ENCODE data around the gene SPATA16.
"Not testable (repeated sequence)": the region's sequence is repeated elsewhere in the genome, so short reads cannot be mapped to it uniquely, and the experiment has no call there.

Gene SPATA16

GRCh38 chr3:172972717-172973116 is 168.3 kb downstream of the SPATA16 start:
- CTCF ChIA-PET = no interaction called here
- H3K9me3 Mint-ChIP-seq = no peaks in the 10 kb centered on the region
- no peaks in the 10 kb centered on the region for H3K27me3 Mint-ChIP-seq
- DNase-seq = no peak
- no peak overlapping the region for H3K27ac Mint-ChIP-seq
- no peaks in the 10 kb centered on the region for H3K36me3 Mint-ChIP-seq
- H3K4me3 Mint-ChIP-seq = no peak overlapping the region
- H3K4me1 Mint-ChIP-seq = no peaks in the 10 kb centered on the region

GRCh38 chr3:172972067-172972466 is 169.0 kb downstream of the SPATA16 start:
- CTCF ChIA-PET = no interaction called here
- no peaks in the 10 kb centered on the region for H3K27me3 Mint-ChIP-seq
- H3K36me3 Mint-ChIP-seq = no peaks in the 10 kb centered on the region
- H3K4me3 Mint-ChIP-seq = no peak overlapping the region
- no peak overlapping the region for H3K27ac Mint-ChIP-seq
- DNase-seq = no peak
- no peaks in the 10 kb centered on the region for H3K4me1 Mint-ChIP-seq
- no peaks in the 10 kb centered on the region for H3K9me3 Mint-ChIP-seq

GRCh38 chr3:172968646-172969045 is 172.4 kb downstream of the SPATA16 start:
- no peak overlapping the region for H3K4me3 Mint-ChIP-seq
- CTCF ChIA-PET = no interaction called here
- no peaks in the 10 kb centered on the region for H3K4me1 Mint-ChIP-seq
- no peaks in the 10 kb centered on the region for H3K27me3 Mint-ChIP-seq
- no peak for DNase-seq
- no peaks in the 10 kb centered on the region for H3K9me3 Mint-ChIP-seq
- H3K36me3 Mint-ChIP-seq = no peaks in the 10 kb centered on the region
- H3K27ac Mint-ChIP-seq = no peak overlapping the region

- H3K4me3 Mint-ChIP-seq = no peak overlapping the region
- H3K9me3 Mint-ChIP-seq = no peaks in the 10 kb centered on the region
- H3K27ac Mint-ChIP-seq = no peak overlapping the region
- DNase-seq = no peak
- no peaks in the 10 kb centered on the region for H3K36me3 Mint-ChIP-seq
- CTCF ChIA-PET = no interaction called here
- no peaks in the 10 kb centered on the region for H3K27me3 Mint-ChIP-seq
- no peaks in the 10 kb centered on the region for H3K4me1 Mint-ChIP-seq
Observed at GRCh38 chr3:172965256-172965655, 175.8 kb downstream of the SPATA16 start.

- H3K27me3 Mint-ChIP-seq, DNase-seq, H3K4me3 Mint-ChIP-seq, H3K4me1 Mint-ChIP-seq, H3K36me3 Mint-ChIP-seq, CTCF ChIA-PET, H3K27ac Mint-ChIP-seq, H3K9me3 Mint-ChIP-seq: not testable (repeated sequence)
Observed at GRCh38 chr3:172960626-172961182, 180.3 kb downstream of the SPATA16 start.

- H3K27me3 Mint-ChIP-seq = no peaks in the 10 kb centered on the region
- no peaks in the 10 kb centered on the region for H3K4me1 Mint-ChIP-seq
- CTCF ChIA-PET = interaction anchor here (1.1 kb wide), 1 partner anchor 121 kb away, joined by 3 read pairs; no protein-coding TSS in a partner anchor
- H3K27ac Mint-ChIP-seq = no peak overlapping the region
- no peaks in the 10 kb centered on the region for H3K9me3 Mint-ChIP-seq
- H3K4me3 Mint-ChIP-seq = no peak overlapping the region
- H3K36me3 Mint-ChIP-seq = no peaks in the 10 kb centered on the region
- DNase-seq = no peak
Observed at GRCh38 chr3:172958565-172958964, 182.5 kb downstream of the SPATA16 start.

GRCh38 chr3:172953571-172953970 is 187.5 kb downstream of the SPATA16 start:
- H3K4me1 Mint-ChIP-seq = no peaks in the 10 kb centered on the region
- H3K9me3 Mint-ChIP-seq = no peaks in the 10 kb centered on the region
- no peaks in the 10 kb centered on the region for H3K27me3 Mint-ChIP-seq
- no peak overlapping the region for H3K27ac Mint-ChIP-seq
- H3K36me3 Mint-ChIP-seq = no peaks in the 10 kb centered on the region
- no peak for DNase-seq
- no peak overlapping the region for H3K4me3 Mint-ChIP-seq
- CTCF ChIA-PET = no interaction called here

- H3K36me3 Mint-ChIP-seq = no peaks in the 10 kb centered on the region
- H3K4me1 Mint-ChIP-seq = no peaks in the 10 kb centered on the region
- CTCF ChIA-PET = no interaction called here
- no peaks in the 10 kb centered on the region for H3K9me3 Mint-ChIP-seq
- no peaks in the 10 kb centered on the region for H3K27me3 Mint-ChIP-seq
- no peak for DNase-seq
- H3K4me3 Mint-ChIP-seq = no peak overlapping the region
- H3K27ac Mint-ChIP-seq = no peak overlapping the region
Observed at GRCh38 chr3:172951511-172951910, 189.5 kb downstream of the SPATA16 start.

GRCh38 chr3:172946061-172946460 is 195.0 kb downstream of the SPATA16 start:
- H3K36me3 Mint-ChIP-seq = no peaks in the 10 kb centered on the region
- CTCF ChIA-PET = no interaction called here
- H3K4me3 Mint-ChIP-seq = no peak overlapping the region
- no peaks in the 10 kb centered on the region for H3K27me3 Mint-ChIP-seq
- no peaks in the 10 kb centered on the region for H3K4me1 Mint-ChIP-seq
- H3K27ac Mint-ChIP-seq = no peak overlapping the region
- no peaks in the 10 kb centered on the region for H3K9me3 Mint-ChIP-seq
- no peak for DNase-seq

- CTCF ChIA-PET = no interaction called here
- no peak for DNase-seq
- no peaks in the 10 kb centered on the region for H3K27me3 Mint-ChIP-seq
- no peak overlapping the region for H3K27ac Mint-ChIP-seq
- H3K9me3 Mint-ChIP-seq = no peaks in the 10 kb centered on the region
- no peaks in the 10 kb centered on the region for H3K4me1 Mint-ChIP-seq
- H3K4me3 Mint-ChIP-seq = no peak overlapping the region
- H3K36me3 Mint-ChIP-seq = no peaks in the 10 kb centered on the region
Observed at GRCh38 chr3:172939651-172940293, 201.3 kb downstream of the SPATA16 start.

- no peak for DNase-seq
- H3K9me3 Mint-ChIP-seq = no peaks in the 10 kb centered on the region
- H3K27me3 Mint-ChIP-seq = no peaks in the 10 kb centered on the region
- H3K4me1 Mint-ChIP-seq = no peaks in the 10 kb centered on the region
- H3K36me3 Mint-ChIP-seq = no peaks in the 10 kb centered on the region
- H3K27ac Mint-ChIP-seq = no peak overlapping the region
- no peak overlapping the region for H3K4me3 Mint-ChIP-seq
- CTCF ChIA-PET = no interaction called here
Observed at GRCh38 chr3:172938788-172939187, 202.2 kb downstream of the SPATA16 start.

- Mint-ChIP-seq H3K36me3 (no peaks in the 10 kb centered on the region), H3K4me3 (no peak overlapping the region), H3K9me3 (no peaks in the 10 kb centered on the region), H3K27ac (no peak overlapping the region), H3K4me1 (no peaks in the 10 kb centered on the region), H3K27me3 (no peaks in the 10 kb centered on the region)
- CTCF ChIA-PET = no interaction called here
- no peak for DNase-seq
Observed at GRCh38 chr3:172931746-172932285, 209.2 kb downstream of the SPATA16 start.

GRCh38 chr3:172929451-172929850 is 211.6 kb downstream of the SPATA16 start:
- no peak for DNase-seq
- no peak overlapping the region for H3K27ac Mint-ChIP-seq
- no peaks in the 10 kb centered on the region for H3K4me1 Mint-ChIP-seq
- CTCF ChIA-PET = no interaction called here
- H3K4me3 Mint-ChIP-seq = no peak overlapping the region
- no peaks in the 10 kb centered on the region for H3K27me3 Mint-ChIP-seq
- H3K9me3 Mint-ChIP-seq = no peaks in the 10 kb centered on the region
- H3K36me3 Mint-ChIP-seq = no peaks in the 10 kb centered on the region

GRCh38 chr3:172924546-172924945 is 216.5 kb downstream of the SPATA16 start:
- H3K27me3 Mint-ChIP-seq = no peaks in the 10 kb centered on the region

GRCh38 chr3:172919297-172919683 is 221.7 kb downstream of the SPATA16 start:
- CTCF ChIA-PET = no interaction called here
- no peaks in the 10 kb centered on the region for H3K9me3 Mint-ChIP-seq

More at GRCh38 chr3:172924546-172924945, 216.5 kb downstream of the SPATA16 start:
- no peaks in the 10 kb centered on the region for H3K36me3 Mint-ChIP-seq
- CTCF ChIA-PET = interaction anchor here (1.2 kb wide), 1 partner anchor 38 kb away, joined by 3 read pairs; no protein-coding TSS in a partner anchor
- no peaks in the 10 kb centered on the region for H3K4me1 Mint-ChIP-seq
- DNase-seq = no peak
- no peak overlapping the region for H3K4me3 Mint-ChIP-seq
- H3K9me3 Mint-ChIP-seq = no peaks in the 10 kb centered on the region
- H3K27ac Mint-ChIP-seq = no peak overlapping the region

More at GRCh38 chr3:172919297-172919683, 221.7 kb downstream of the SPATA16 start:
- Mint-ChIP-seq H3K27ac (no peak overlapping the region), H3K4me1 (no peaks in the 10 kb centered on the region), H3K4me3 (no peak overlapping the region), H3K36me3 (no peaks in the 10 kb centered on the region), H3K27me3 (no peaks in the 10 kb centered on the region)
- DNase-seq = no peak
